ENCODE data around the gene C6orf47. TPM values are rescaled to one million over a fixed set of nuclear protein-coding genes. Genes with fewer than 3 reads are reported as not detected.

The C6orf47 gene
- total and polyA plus RNA-seq, 10 of the 15 experiments (the other 5 are each of a cell fraction or from before 2014, with no cell fraction given) = 0.16 to 20.4 (median 17.3) TPM; not detected in 1

GRCh38 chr6:31661262-31662123, 915 bp upstream of the C6orf47 start:
- ChIA-PET CTCF (interaction anchor here (0.9 to 2.2 kb wide), 6 partner anchors 9 to 171 kb away, joined by 3 to 19 read pairs (median 4); partner anchors contain the start of genes BAG6 and DDX39B), SMC1A (ENCODE audit: uncharacterized antibody, unreplicated experiment) (interaction anchor here (0.7 to 2.5 kb wide), 6 partner anchors 9 to 120 kb away, joined by 3 to 14 read pairs (median 6); partner anchors contain the start of genes BAG6 and DDX39B), POLR2A (interaction anchor here (0.5 to 5.9 kb wide), 14 partner anchors 8 to 237 kb away, joined by 3 to 107 read pairs (median 4); partner anchors contain the start of genes APOM, BAG6, HSPA1A and HSPA1L), RAD21 (ENCODE audit: unreplicated experiment) (interaction anchor here (0.6 to 2.1 kb wide), 8 partner anchors 9 to 240 kb away, joined by 3 to 8 read pairs (median 4); partner anchors contain the start of genes BAG6, CLIC1 and NEU1)
- no TSS peak for BruUV-seq (replicated peaks)
- ATAC-seq (no peak), DNase-seq (ENCODE audit: low read depth, low spot score) (no peak), FAIRE-seq (no peak)
- Histone ChIP-seq H3K36me3 (ENCODE audit: control insufficient read depth in 2 of 2, insufficient read depth in 2 of 2, low read length in 1 of 2) (peaks cover 0 to 12% of the 10 kb centered on the region in 2 experiments), H2AFZ (ENCODE audit: control insufficient read depth, low read depth, low read length) (no peak overlapping the region), H3K4me3 (peak overlapping the region; percentile 79), H3K9ac (ENCODE audit: control insufficient read depth, insufficient read depth, low read length) (peak overlapping the region; percentile 64), H3K27me3 (replicated peaks in 1 of 2; ENCODE audit: control insufficient read depth in 2 of 2, insufficient read depth in 2 of 2, low read length in 1 of 2) (no peaks in the 10 kb centered on the region), H3K4me1 (ENCODE audit: control insufficient read depth, insufficient read depth, low read length) (peaks cover 42% of the 10 kb centered on the region), H3K27ac (ENCODE audit: control insufficient read depth, insufficient read depth) (peak overlapping the region; percentile 94), H3K9me3 (replicated peaks; ENCODE audit: control insufficient read depth, insufficient read depth, low read length) (no peaks in the 10 kb centered on the region; the same call in 2 of the 3 replicates), H3K79me2 (ENCODE audit: control insufficient read depth, insufficient read depth, low read length) (peaks cover 66% of the 10 kb centered on the region), H3K4me2 (ENCODE audit: control insufficient read depth, insufficient read depth) (peak overlapping the region; percentile 91), H4K20me1 (ENCODE audit: control insufficient read depth, insufficient read depth) (no peaks in the 10 kb centered on the region)
- intact Hi-C loops (cut with micrococcal nuclease; ENCODE audit: unreplicated experiment) (no loop called here), in situ Hi-C loops (cut with MboI) (no loop called here)
- 73% methylated on average over 12 of the region's 12 CpGs for WGBS (ENCODE audit: insufficient coverage, insufficient replicate concordance, low lambda C conversion rate, missing lambda C conversion rate)
- TF ChIP-seq PML (IDR thresholded peaks at IDR 0.05; ENCODE audit: low read length) = 0 out of 2 replicates have a peak, but pooled peaks have one; percentile 27
- TF ChIP-seq NR2C1 (IDR thresholded peaks at IDR 0.05) = peak; percentile 31; the same call in 1 of the 2 replicates
- 0 out of 4 replicates have a peak, but pooled peaks of 1 of the 2 experiments have one; percentile 7 for TF ChIP-seq BHLHE40 (IDR thresholded peaks at IDR 0.05; ENCODE audit: borderline replicate concordance in 1 of 2, low read depth in 2 of 2, low read length in 1 of 2)
- no peak for TF ChIP-seq USF2 (IDR thresholded peaks at IDR 0.05; ENCODE audit: borderline replicate concordance, low read depth, low read length)
- TF ChIP-seq SMC3 (IDR thresholded peaks at IDR 0.05; ENCODE audit: borderline replicate concordance, low read length) = no peak
- no peak for TF ChIP-seq SMAD1 (IDR thresholded peaks at IDR 0.05; ENCODE audit: low read depth, partially characterized antibody)
- TF ChIP-seq ZNF217 (IDR thresholded peaks at IDR 0.05) = no peak
- peak; percentile 60 for TF ChIP-seq MEF2B (IDR thresholded peaks at IDR 0.05; ENCODE audit: partially characterized antibody, poor library complexity, severe bottlenecking)
- TF ChIP-seq YBX1 (IDR thresholded peaks at IDR 0.05) = no peak
- TF ChIP-seq SPI1 (IDR thresholded peaks at IDR 0.05; ENCODE audit: borderline replicate concordance, insufficient read depth, low read depth, low read length) = peak; percentile 51; the same call in 1 of the 2 replicates
- TF ChIP-seq STAT3 (IDR thresholded peaks at IDR 0.05; ENCODE audit: low read depth, low read length) = no peak
- no peak for TF ChIP-seq BCL3 (IDR thresholded peaks at IDR 0.05; ENCODE audit: borderline replicate concordance, insufficient read depth, low read depth, low read length, poor library complexity, severe bottlenecking)
- no peak for TF ChIP-seq FOXK2 (IDR thresholded peaks at IDR 0.05)
- TF ChIP-seq E2F8 (IDR thresholded peaks at IDR 0.05; ENCODE audit: low read depth, partially characterized antibody) = no peak
- TF ChIP-seq SUZ12 (IDR thresholded peaks at IDR 0.05; ENCODE audit: unreplicated experiment) = no peak
- TF ChIP-seq SREBF2 (IDR thresholded peaks at IDR 0.05; ENCODE audit: low read length) = no peak
- TF ChIP-seq TCF12 (IDR thresholded peaks at IDR 0.05; ENCODE audit: low read depth, low read length) = 0 out of 2 replicates have a peak, but pooled peaks have one; percentile 15
